H1 (cell line): ENCODE measurements around the gene AHCY. TPM values are rescaled to one million over a fixed set of nuclear protein-coding genes. Genes with fewer than 3 reads are reported as not detected.

Experiments
- CTCF ChIA-PET: fragments of 300-600 bp; sonication (Branson Sonifier 250); formaldehyde crosslinking; loops from one replicate; lab custom pipeline; 2021; ENCODE audit not compliant: partially characterized antibody; lab: Charles Lee
- POLR2A ChIA-PET: fragments of 300-600 bp; sonication (Branson Sonifier 250); formaldehyde crosslinking; loops from one replicate; lab custom pipeline; 2021; ENCODE audit warnings: inconsistent platforms; ENCODE audit not compliant: partially characterized antibody; lab: Charles Lee
- DNase-seq, 2 experiments: peaks; one replicate each; pipeline versions ENCODE4 v3.0.0 to v3.0.0-alpha.2; 2010 to 2022; ENCODE audit warnings: low spot score in 2 of 2, low read depth in 1 of 2, mixed read lengths in 1 of 2
- FAIRE-seq: peaks from 2 replicates; lab custom pipeline; 2011; peaks lifted over from hg19 to GRCh38; lab: Jason Lieb, UNC
- H2AFZ ChIP-seq: 2 replicates; pipeline ENCODE4 v1.8.1; 2012; ENCODE audit warnings: low read length, inconsistent platforms
- H2AK5ac ChIP-seq: 2 replicates; pipeline ENCODE4 v1.6.1; 2013; ENCODE audit warnings: low read depth, low read length
- H2BK120ac ChIP-seq: replicated peaks from 2 replicates; pipeline ENCODE3; 2013; ENCODE audit warnings: low read depth, low read length, inconsistent platforms
- H2BK12ac ChIP-seq: 2 replicates; pipeline ENCODE4 v1.6.1; 2013; ENCODE audit warnings: low read depth, low read length
- H2BK15ac ChIP-seq: 2 replicates; pipeline ENCODE4 v1.6.1; 2013; ENCODE audit warnings: low read length
- H2BK20ac ChIP-seq: 2 replicates; pipeline ENCODE4 v1.6.1; 2013; ENCODE audit warnings: low read length
- H2BK5ac ChIP-seq: 2 replicates; pipeline ENCODE4 v1.6.1; 2013; ENCODE audit warnings: low read depth, low read length
- H3K14ac ChIP-seq: 2 replicates; pipeline ENCODE4 v1.6.1; 2013; ENCODE audit warnings: inconsistent platforms; ENCODE audit not compliant: insufficient read length
- H3K18ac ChIP-seq: 2 replicates; pipeline ENCODE4 v1.6.1; 2013; ENCODE audit warnings: low read length; ENCODE audit errors: extremely low read depth
- H3K23ac ChIP-seq: 2 replicates; pipeline ENCODE4 v1.6.1; 2013; ENCODE audit warnings: inconsistent platforms; ENCODE audit not compliant: insufficient read length
- H3K23me2 ChIP-seq: 2 replicates; pipeline ENCODE4 v1.6.1; 2013; ENCODE audit warnings: low read depth, low read length
- H3K27ac ChIP-seq: 2 replicates; pipeline ENCODE4 v1.6.1; 2011; ENCODE audit warnings: low read depth, low read length, inconsistent platforms
- H3K27me3 ChIP-seq, 4 experiments: replicated peaks in 1 of 4; 1 replicate in 1 of 4; 2 replicates in 3 of 4; pipeline versions ENCODE4 v1.6.1 to v1.8.1; 2011 to 2013; ENCODE audit warnings: low read length in 3 of 4, mild to moderate bottlenecking in 3 of 4, inconsistent platforms in 2 of 4, mixed read lengths in 2 of 4, moderate library complexity in 1 of 4; ENCODE audit not compliant: control insufficient read depth in 3 of 4, insufficient read depth in 3 of 4; ENCODE audit errors: extremely low read depth in 1 of 4
- H3K36me3 ChIP-seq, 4 experiments: 2 replicates each; pipeline versions ENCODE4 v1.6.1 to v1.8.1; 2011 to 2013; ENCODE audit warnings: mild to moderate bottlenecking in 4 of 4, low read length in 3 of 4, moderate library complexity in 2 of 4, control low read depth in 1 of 4, inconsistent platforms in 1 of 4; ENCODE audit not compliant: insufficient read depth in 4 of 4, control insufficient read depth in 2 of 4
- H3K4ac ChIP-seq: replicated peaks from 2 replicates; pipeline ENCODE3; 2013; ENCODE audit warnings: low read length, low read depth, mixed read lengths, inconsistent platforms; ENCODE audit not compliant: insufficient read length
- H3K4me1 ChIP-seq, 4 experiments: replicated peaks in 1 of 4; 1 replicate in 1 of 4; 2 replicates in 3 of 4; pipeline versions ENCODE4 v1.6.1 to v1.8.1; 2011 to 2013; ENCODE audit warnings: low read length in 3 of 4, inconsistent platforms in 2 of 4, mixed read lengths in 1 of 4; ENCODE audit not compliant: insufficient read depth in 4 of 4, control insufficient read depth in 3 of 4
- H3K4me2 ChIP-seq, 2 experiments: 2 replicates each; pipeline versions ENCODE4 v1.6.1 to v1.8.1; 2011 to 2013; ENCODE audit warnings: low read depth in 2 of 2, low read length in 2 of 2, control low read depth in 1 of 2, inconsistent platforms in 1 of 2, mild to moderate bottlenecking in 1 of 2; ENCODE audit not compliant: insufficient read depth in 1 of 2
- H3K4me3 ChIP-seq, 4 experiments: fragments of 200-600, 300-600 bp in 1 of 4; sonication (generic), shearing (Covaris generic), sonication (Bioruptor Twin) in 1 of 4; 2 replicates each; pipeline versions ENCODE4 v1.5.1 to v1.8.1; 2011 to 2016; ENCODE audit warnings: low read length in 4 of 4, low read depth in 3 of 4, control low read depth in 2 of 4, inconsistent platforms in 2 of 4, mild to moderate bottlenecking in 2 of 4, mixed read lengths in 1 of 4, moderate library complexity in 1 of 4; ENCODE audit not compliant: insufficient read depth in 2 of 4; ENCODE audit errors: extremely low read depth in 1 of 4
- H3K56ac ChIP-seq: replicated peaks from 2 replicates; pipeline ENCODE3; 2013; ENCODE audit warnings: low read depth, mild to moderate bottlenecking, mixed read lengths, low read length, inconsistent platforms; ENCODE audit not compliant: insufficient read length
- H3K79me1 ChIP-seq: 2 replicates; pipeline ENCODE4 v1.6.1; 2013; ENCODE audit warnings: low read depth, low read length, control low read depth
- H3K79me2 ChIP-seq, 2 experiments: 2 replicates each; pipeline versions ENCODE4 v1.6.1 to v1.8.1; 2012 to 2013; ENCODE audit warnings: low read length in 2 of 2, mild to moderate bottlenecking in 2 of 2, inconsistent platforms in 1 of 2; ENCODE audit not compliant: insufficient read depth in 2 of 2, control insufficient read depth in 1 of 2
- H3K9ac ChIP-seq, 4 experiments: replicated peaks in 1 of 4; 1 replicate in 1 of 4; 2 replicates in 3 of 4; pipeline versions ENCODE4 v1.6.1 to v1.8.1; 2011 to 2013; ENCODE audit warnings: low read depth in 3 of 4, low read length in 3 of 4, control low read depth in 2 of 4, mild to moderate bottlenecking in 2 of 4, moderate library complexity in 2 of 4, inconsistent platforms in 1 of 4; ENCODE audit errors: extremely low read depth in 1 of 4
- H3K9me3 ChIP-seq, 2 experiments: 2 replicates each; pipeline versions ENCODE4 v1.6.1 to v1.8.1; 2012 to 2013; ENCODE audit warnings: mild to moderate bottlenecking in 2 of 2, moderate library complexity in 2 of 2, control low read depth in 1 of 2, inconsistent platforms in 1 of 2, low read depth in 1 of 2, low read length in 1 of 2, mixed read lengths in 1 of 2; ENCODE audit not compliant: insufficient read depth in 2 of 2
- H4K20me1 ChIP-seq, 2 experiments: replicated peaks in 1 of 2; 2 replicates each; pipeline versions ENCODE3 to v1.8.1; 2011 to 2013; ENCODE audit warnings: inconsistent platforms in 2 of 2, low read length in 2 of 2, mild to moderate bottlenecking in 1 of 2; ENCODE audit not compliant: insufficient read depth in 2 of 2, control insufficient read depth in 1 of 2
- H4K5ac ChIP-seq: 2 replicates; pipeline ENCODE4 v1.6.1; 2013; ENCODE audit warnings: low read length, low read depth, mixed read lengths, inconsistent platforms; ENCODE audit not compliant: insufficient read length
- H4K8ac ChIP-seq: 2 replicates; pipeline ENCODE4 v1.8.0; 2013; ENCODE audit warnings: mild to moderate bottlenecking, moderate library complexity, low read length, inconsistent platforms; ENCODE audit not compliant: insufficient read depth; ENCODE audit errors: extremely low read depth
- H4K91ac ChIP-seq: replicated peaks from 2 replicates; pipeline ENCODE3; 2013; ENCODE audit warnings: low read length, mixed read lengths, inconsistent platforms; ENCODE audit not compliant: insufficient read length
- ASH2L ChIP-seq: fragments of 200-600, 300-600 bp; sonication (generic); IDR thresholded peaks from one replicate; pipeline ENCODE4 v1.7.1; 2017; ENCODE audit warnings: low read length
- ATF2 ChIP-seq: IDR thresholded peaks from 2 replicates; pipeline ENCODE4 v1.6.1; 2012; ENCODE audit warnings: low read length, inconsistent platforms
- BCL11A ChIP-seq, 2 experiments: IDR thresholded peaks; one replicate each; pipeline ENCODE4 v1.6.1; 2011; ENCODE audit warnings: low read depth in 2 of 2, low read length in 2 of 2, mild to moderate bottlenecking in 2 of 2
- CBX5 ChIP-seq: fragments of 300-800, 300-1000 bp; sonication (generic); IDR thresholded peaks from 2 replicates; pipeline ENCODE4 v1.7.1; 2016; ENCODE audit warnings: antibody characterized with exemption, low read length, low read depth
- EP300 ChIP-seq, 2 experiments: IDR thresholded peaks; 1 replicate in 1 of 2; 2 replicates in 1 of 2; pipeline ENCODE4 v1.6.1; 2011 to 2012; ENCODE audit warnings: low read depth in 2 of 2, low read length in 2 of 2, mild to moderate bottlenecking in 2 of 2, borderline replicate concordance in 1 of 2, inconsistent platforms in 1 of 2, moderate library complexity in 1 of 2
- GTF2F1 ChIP-seq: IDR thresholded peaks from 2 replicates; pipeline ENCODE4 v1.6.1; 2012; ENCODE audit warnings: low read depth, low read length, improper control_type of control experiment, borderline replicate concordance
- HDAC2 ChIP-seq, 2 experiments: fragments of 300-600 bp in 1 of 2; sonication (generic) in 1 of 2; IDR thresholded peaks; 2 replicates each; pipeline ENCODE4 v1.6.1; 2011 to 2012; ENCODE audit warnings: low read depth in 2 of 2, low read length in 2 of 2, mild to moderate bottlenecking in 2 of 2, moderate library complexity in 2 of 2, borderline replicate concordance in 1 of 2, inconsistent platforms in 1 of 2
- KDM4A ChIP-seq: IDR thresholded peaks from one replicate; pipeline ENCODE4 v1.7.1; 2012; ENCODE audit warnings: low read depth, mild to moderate bottlenecking, moderate library complexity, low read length, inconsistent platforms; ENCODE audit not compliant: severe bottlenecking
- POU5F1 ChIP-seq: IDR thresholded peaks from 2 replicates; pipeline ENCODE4 v1.6.1; 2011; ENCODE audit warnings: low read depth, mild to moderate bottlenecking, low read length, moderate library complexity
- RXRA ChIP-seq: IDR thresholded peaks from 2 replicates; pipeline ENCODE4 v1.6.1; 2011; ENCODE audit warnings: low read depth, mild to moderate bottlenecking, low read length, moderate library complexity; ENCODE audit not compliant: insufficient read depth
- TEAD4 ChIP-seq: IDR thresholded peaks from 2 replicates; pipeline ENCODE4 v1.6.1; 2012; ENCODE audit warnings: low read depth, low read length, inconsistent platforms, mixed read lengths
- YY1 ChIP-seq: IDR thresholded peaks from 2 replicates; pipeline ENCODE4 v1.6.1; 2011; ENCODE audit warnings: low read depth, mild to moderate bottlenecking, low read length
- WGBS, 2 experiments: shearing (Covaris generic) in 1 of 2; methylation state at CpG; one replicate each; pipeline versions ENCODE4 v1.1.6 to v1.1.7; 2013 to 2015; ENCODE audit warnings: low lambda C conversion rate in 2 of 2, mixed read lengths in 2 of 2, inconsistent platforms in 1 of 2, low coverage in 1 of 2, missing lambda C conversion rate in 1 of 2; ENCODE audit not compliant: insufficient replicate concordance in 2 of 2, insufficient coverage in 1 of 2, insufficient read length in 1 of 2; ENCODE audit errors: extremely low coverage in 1 of 2, missing lambda C conversion rate in 1 of 2; 5-methylcytosine and 5-hydroxymethylcytosine counted together
- polyA plus RNA-seq, 7 experiments: library from polyadenylated mRNA; depleted of rRNA in 3 of 7; stranded (reverse) in 5 of 7; unstranded in 2 of 7; fragments of >200 nt in 5 of 7; fragments of 200-250 nt in 2 of 7; gene quantifications; 1 replicate in 5 of 7; 2 replicates in 1 of 7; 4 replicates in 1 of 7; pipeline versions ENCODE4 v1.2.1 to v1.2.3, GENCODE V29; 2011 to 2013; ENCODE audit warnings: missing spikeins in 2 of 7, mixed read lengths in 2 of 7
- total RNA-seq: library from RNA; stranded (reverse); fragmentation: NEBNext Ultra II Directional; extraction: Animal tissue kit (Norgen Biotek cat#: 25700); gene quantifications from 2 replicates; pipeline ENCODE4 v1.2.1, GENCODE V29; 2021

Gene AHCY
- total and polyA plus RNA-seq, 2 of the 8 experiments (the other 6 are each of a cell fraction or from before 2014, with no cell fraction given), result 404 to 638 TPM

DNA sequence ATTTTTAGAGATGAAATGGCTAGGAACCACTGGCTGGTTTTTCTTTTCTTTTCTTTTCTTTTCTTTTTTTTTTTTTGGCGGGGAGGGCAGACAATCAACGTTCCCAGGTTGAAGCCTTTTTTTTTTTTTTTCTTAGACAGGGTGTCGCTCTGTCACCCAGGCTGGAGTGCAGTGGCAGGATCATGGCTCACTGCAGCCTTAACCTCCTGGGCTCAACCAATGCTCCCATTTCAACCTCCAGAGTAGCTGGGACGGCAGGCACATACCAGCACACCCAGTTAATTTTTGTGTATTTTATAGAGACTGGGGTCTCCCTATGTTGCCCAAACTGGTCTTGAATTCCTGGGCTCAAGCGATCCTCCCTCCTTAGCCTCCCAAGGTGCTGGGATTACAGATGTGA is 41.1 kb upstream of the AHCY start:
- H3K4ac ChIP-seq, result no peak overlapping the region
- no peak overlapping the region for H2BK20ac ChIP-seq
- no peak overlapping the region for H4K5ac ChIP-seq
- H3K27ac ChIP-seq, result no peak overlapping the region
- H4K8ac ChIP-seq, result no peak overlapping the region
- no peak overlapping the region for H3K18ac ChIP-seq
- H2BK15ac ChIP-seq, result no peak overlapping the region
- H2BK12ac ChIP-seq, result no peak overlapping the region
- FAIRE-seq (no peak), DNase-seq (no peak)
- H3K36me3 ChIP-seq, result no peaks in the 10 kb centered on the region
- no peak overlapping the region for H3K14ac ChIP-seq
- no peak overlapping the region for H3K23ac ChIP-seq
- H4K20me1 ChIP-seq, result no peaks in the 10 kb centered on the region
- H2BK5ac ChIP-seq, result no peak overlapping the region
- no peaks in the 10 kb centered on the region for H3K79me1 ChIP-seq
- peaks cover 0 to 7% (median 2%) of the 10 kb centered on the region in 4 experiments; a peak in 3 of 7 replicates for H3K4me1 ChIP-seq
- ChIA-PET CTCF (interaction anchor here (1.0 to 2.8 kb wide), 4 partner anchors 26 to 194 kb away, joined by 3 to 10 read pairs (median 4); no protein-coding TSS in a partner anchor), POLR2A (interaction anchor here (1.1 kb wide), 1 partner anchor 153 kb away, joined by 4 read pairs; no protein-coding TSS in a partner anchor)
- no peaks in the 10 kb centered on the region; the same call in 1 of the 2 replicates for H3K23me2 ChIP-seq
- H3K4me2 ChIP-seq, result no peak overlapping the region
- no peak overlapping the region for H2BK120ac ChIP-seq
- H3K4me3 ChIP-seq, result no peak overlapping the region
- no peaks in the 10 kb centered on the region for H3K9me3 ChIP-seq
- 85% methylated on average over 2 of the region's 5 CpGs; no CpG with 5 or more reads in 1 of the 2 experiments for WGBS, 2 experiments
- H2AK5ac ChIP-seq, result no peak overlapping the region
- no peaks in the 10 kb centered on the region for H3K27me3 ChIP-seq
- H2AFZ ChIP-seq, result no peak overlapping the region
- no peak overlapping the region for H3K56ac ChIP-seq
- no peaks in the 10 kb centered on the region for H3K79me2 ChIP-seq
- H3K9ac ChIP-seq, result no peak overlapping the region
- no peak overlapping the region for H4K91ac ChIP-seq
- no peak for TF ChIP-seq KDM4A
- TF ChIP-seq BCL11A (IDR thresholded peaks at IDR 0.05; ENCODE audit: low read depth in 2 of 2, low read length in 2 of 2), result no peak
- no peak for TF ChIP-seq POU5F1
- TF ChIP-seq HDAC2 (IDR thresholded peaks at IDR 0.05; ENCODE audit: borderline replicate concordance in 1 of 2, low read depth in 2 of 2, low read length in 2 of 2), result no peak
- TF ChIP-seq CBX5, result no peak
- TF ChIP-seq EP300 (IDR thresholded peaks at IDR 0.05; ENCODE audit: borderline replicate concordance in 1 of 2, low read depth in 2 of 2, low read length in 2 of 2), result no peak
- no peak for TF ChIP-seq TEAD4
- TF ChIP-seq ASH2L, result no peak
- TF ChIP-seq ATF2, result no peak
- no peak for TF ChIP-seq RXRA
- TF ChIP-seq YY1, result no peak
- no peak for TF ChIP-seq GTF2F1
